SKM-1 treated with dmso at 0.1 percent for 144 hours (cell line): ENCODE data around the gene NF2.

Experiments used
- DNase-seq: peaks from one replicate; lab custom pipeline; 2025; ENCODE audit not compliant: unreplicated experiment; lab: John Stamatoyannopoulos, UW

The NF2 gene

GRCh38 chr22:29719899-29720645, 116.6 kb downstream of the NF2 start, which contains the start of gene CABP7:
Gene CABP7, plus strand, starts transcription at chr22:29720003. Its CDS starts 422 bp downstream, at chr22:29720425.
- no peak for DNase-seq

- DNase-seq, result no peak
These were observed 117.4 kb downstream of the NF2 start for GRCh38 chr22:29720811-29721323.

- DNase-seq, result no peak
These were observed 118.7 kb downstream of the NF2 start for GRCh38 chr22:29722151-29722550.

DNA sequence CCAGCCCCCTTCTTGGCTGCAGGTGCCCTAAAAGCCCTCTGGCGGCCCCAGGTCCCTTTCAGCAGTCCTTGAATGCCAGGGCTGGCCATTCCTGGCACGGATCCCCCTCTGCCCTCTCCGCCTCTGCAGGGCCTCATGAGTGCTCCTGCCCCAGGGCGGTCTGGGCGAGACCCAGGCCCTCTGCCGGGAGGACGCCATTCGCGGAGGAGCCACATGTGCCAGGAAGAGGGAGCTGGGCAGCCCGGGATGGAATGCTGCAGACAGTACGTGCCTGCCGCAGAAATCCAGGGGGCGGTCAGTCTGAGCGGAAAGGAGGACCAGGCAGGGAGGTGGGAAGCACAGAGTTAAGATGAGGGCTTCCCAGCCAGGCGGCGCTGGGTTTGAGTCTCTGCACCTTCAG, 119.2 kb downstream of the NF2 start:
- no peak for DNase-seq

DNA sequence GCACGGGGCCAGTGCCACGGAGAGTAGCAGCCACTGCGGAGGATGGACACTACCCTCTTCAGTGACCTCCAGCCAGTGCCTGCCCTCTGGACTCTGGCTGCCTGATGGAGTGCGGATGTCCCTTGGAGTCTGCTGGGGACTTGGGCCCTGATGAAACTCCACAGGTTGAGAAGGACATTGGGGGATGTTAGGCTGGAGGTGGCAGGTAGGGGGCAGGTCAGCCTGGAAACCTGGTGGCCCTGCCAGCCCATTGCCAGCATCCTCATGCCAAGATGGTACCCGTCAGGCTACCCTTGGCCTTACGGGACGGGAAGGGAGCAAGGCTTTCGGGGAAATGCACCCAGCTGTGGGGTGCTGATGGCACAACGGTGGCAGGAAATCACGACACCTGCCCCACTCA, 120.3 kb downstream of the NF2 start:
- DNase-seq, result no peak

DNA sequence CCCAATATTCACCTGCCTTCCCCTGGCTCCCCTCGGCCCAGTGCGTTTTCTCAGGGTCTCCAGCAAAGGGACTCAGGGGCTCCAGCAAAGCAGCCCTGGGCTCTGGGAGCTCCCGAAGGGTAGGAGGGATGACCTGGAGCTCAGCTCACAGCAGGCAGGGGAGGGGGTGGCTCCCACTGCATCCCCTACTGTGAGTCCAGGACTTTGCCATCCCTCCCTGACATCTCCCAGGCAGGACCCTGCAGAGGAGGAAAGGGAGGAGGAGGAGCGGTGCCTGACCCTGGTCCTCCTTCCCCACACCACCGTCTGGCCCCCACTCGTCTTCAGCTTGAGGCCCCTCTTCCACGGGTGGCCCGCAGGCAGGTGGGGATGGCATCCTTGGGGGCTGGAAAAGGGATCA, 121.4 kb downstream of the NF2 start:
- DNase-seq, result no peak

- no peak for DNase-seq
These were observed 122.7 kb downstream of the NF2 start for GRCh38 chr22:29726106-29726505.

DNA sequence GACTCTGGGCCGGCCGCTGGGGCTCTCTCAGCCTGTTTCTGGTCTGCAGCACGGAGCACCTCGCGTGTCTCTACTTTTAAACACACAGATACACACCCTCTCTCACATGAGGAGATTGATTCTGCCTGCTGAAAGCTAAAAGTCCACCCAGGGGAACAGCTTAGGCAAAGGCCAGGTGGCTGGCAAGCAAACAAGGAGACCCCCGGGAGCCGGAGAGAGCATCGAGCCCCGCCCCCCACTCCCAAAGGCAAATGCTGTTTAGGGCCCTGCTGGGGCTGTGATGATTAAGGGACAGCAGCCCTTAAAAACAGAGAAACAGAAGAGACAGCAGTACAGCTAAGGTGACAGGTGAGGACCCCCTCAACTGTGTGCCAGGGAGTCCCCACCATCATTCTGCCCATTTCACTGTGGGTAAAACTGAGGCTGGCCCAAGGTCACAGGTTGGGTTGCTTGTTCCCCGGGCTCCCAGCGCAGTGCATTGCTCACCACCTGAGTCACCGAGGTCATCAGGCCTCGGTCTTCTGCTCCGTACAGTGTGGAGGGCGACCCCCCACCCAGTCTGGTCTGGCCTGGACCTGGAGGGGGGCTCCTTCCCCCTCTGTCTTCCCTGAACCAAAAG, 123.2 kb downstream of the NF2 start:
- no peak for DNase-seq

DNA sequence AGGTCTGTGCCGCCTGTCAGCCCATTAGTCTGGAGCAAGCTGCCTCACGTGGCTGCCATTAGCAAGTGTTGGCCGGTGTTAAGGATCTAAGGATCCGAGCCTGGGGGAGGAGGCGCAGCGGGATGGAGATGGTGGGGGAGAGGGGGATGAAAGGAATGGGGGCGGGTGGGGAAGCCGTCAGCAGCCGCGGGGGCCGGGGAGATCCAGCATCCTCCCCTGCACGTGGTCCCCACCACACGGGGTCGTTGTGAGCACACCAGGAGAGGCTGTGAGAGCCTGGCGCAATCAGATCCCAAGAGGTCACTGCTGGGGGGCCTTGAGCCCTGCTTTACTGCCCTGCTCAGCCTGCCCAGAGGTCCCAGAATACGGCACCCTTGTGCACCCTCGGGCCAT, 123.7 kb downstream of the NF2 start:
- DNase-seq, result no peak

- no peak for DNase-seq
These were observed 125.7 kb downstream of the NF2 start for GRCh38 chr22:29729161-29729560.

DNA sequence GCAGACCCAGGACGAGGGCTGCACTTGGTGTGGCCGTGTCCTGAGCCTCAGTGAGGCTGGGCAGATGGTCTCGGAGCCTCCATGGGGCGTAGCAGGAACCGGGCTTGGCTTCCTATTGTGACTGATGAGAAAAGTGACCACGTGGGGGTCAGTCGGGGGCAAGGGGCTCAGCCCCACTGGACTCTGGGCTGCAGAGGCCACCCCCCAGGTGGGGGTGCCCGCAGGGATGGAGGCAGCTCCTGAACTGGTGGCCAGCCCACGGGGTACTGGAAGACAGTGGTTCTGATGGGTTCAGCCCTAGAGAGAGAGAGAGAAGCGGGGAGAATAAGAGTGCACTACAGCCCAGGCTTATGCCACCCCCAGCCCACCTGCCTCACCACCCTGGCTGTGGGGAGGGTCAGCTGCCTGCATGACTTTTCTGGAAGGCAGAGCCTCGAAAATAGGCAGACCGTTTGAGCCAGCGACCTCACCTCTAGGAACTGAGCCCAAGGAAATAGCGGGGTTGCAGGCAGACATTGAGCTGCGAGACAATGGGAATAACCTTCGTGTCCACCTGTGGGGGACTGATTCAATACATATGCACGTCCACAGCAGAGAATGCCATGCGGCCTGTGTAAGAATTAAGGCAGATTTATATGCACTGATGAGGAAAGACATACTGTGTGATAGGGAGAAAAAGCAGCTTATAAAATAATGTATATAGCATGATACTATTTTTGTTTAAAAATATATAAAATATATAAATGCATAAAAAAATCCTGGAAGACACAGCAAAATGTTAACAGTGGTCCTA, 127.8 kb downstream of the NF2 start:
- DNase-seq, result no peak

GRCh38 chr22:29732883-29733282, 129.4 kb downstream of the NF2 start:
- DNase-seq, result no peak

- peak; percentile 46 for DNase-seq
These were observed 130.1 kb downstream of the NF2 start for GRCh38 chr22:29733362-29734201.

DNA sequence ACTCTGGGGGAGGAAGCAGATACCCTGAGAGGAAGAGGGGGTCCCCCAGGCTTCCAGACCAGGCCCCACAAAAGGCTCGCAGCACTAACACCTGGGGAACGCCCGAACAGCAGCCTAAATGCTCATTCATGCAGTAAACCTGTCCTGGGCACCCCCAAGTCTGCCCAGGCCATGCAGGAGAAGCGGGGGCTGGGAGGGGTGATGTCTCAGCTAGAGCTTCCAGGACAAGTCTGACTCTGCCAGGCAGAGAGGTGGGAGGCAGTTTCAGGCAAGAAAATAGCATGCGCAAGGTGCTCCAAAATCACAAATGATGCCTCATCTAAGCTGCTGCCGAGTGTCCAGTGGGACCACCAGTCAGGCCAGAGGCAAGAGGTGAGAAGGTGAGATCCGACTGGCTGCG, 131.0 kb downstream of the NF2 start:
- no peak for DNase-seq

- no peak for DNase-seq
These were observed 131.4 kb downstream of the NF2 start for GRCh38 chr22:29734838-29735237.

- DNase-seq, result no peak
These were observed 132.0 kb downstream of the NF2 start for GRCh38 chr22:29735416-29735815.

DNA sequence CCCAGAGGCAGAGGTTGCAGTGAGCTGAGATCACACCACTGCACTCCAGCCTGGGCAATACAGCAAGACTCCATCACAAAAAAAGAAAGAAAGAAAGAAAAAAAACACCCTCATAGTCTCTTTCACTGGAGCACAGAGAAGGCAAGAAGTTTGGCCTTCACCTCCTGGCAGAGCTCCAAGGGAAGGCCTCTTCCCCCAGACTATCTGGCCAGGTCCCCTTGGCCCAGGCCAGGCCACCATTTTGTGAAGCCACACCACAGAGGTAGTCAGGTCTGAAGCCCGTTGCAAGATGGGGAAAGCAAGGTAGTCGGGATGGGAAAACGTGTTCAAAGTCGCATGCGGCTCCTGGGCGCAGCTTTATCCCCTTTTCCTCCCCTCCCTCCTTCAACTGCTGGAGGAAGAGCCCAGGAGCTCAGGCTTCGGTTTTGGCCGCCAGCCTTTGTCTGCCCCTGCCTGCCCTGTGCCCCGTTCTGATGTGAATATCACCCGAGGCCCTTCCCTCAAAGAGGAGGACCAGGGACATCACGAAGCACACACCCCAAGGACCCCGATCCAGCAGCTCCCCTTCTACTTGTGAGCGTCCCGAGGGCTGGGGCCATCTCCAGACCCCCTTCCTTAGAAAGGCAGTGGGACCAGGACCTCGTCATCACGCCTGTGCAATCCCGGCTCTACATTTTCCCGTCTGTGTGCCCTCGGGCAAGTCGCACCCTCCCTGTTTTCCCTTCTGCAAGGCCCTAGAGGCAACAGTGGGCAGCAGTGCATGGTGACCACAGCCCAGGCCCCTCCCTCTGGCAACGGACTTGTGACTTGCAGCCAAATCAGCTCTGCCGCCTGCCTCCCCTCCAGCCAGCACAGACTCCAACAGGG, 134.1 kb downstream of the NF2 start:
- no peak for DNase-seq

DNA sequence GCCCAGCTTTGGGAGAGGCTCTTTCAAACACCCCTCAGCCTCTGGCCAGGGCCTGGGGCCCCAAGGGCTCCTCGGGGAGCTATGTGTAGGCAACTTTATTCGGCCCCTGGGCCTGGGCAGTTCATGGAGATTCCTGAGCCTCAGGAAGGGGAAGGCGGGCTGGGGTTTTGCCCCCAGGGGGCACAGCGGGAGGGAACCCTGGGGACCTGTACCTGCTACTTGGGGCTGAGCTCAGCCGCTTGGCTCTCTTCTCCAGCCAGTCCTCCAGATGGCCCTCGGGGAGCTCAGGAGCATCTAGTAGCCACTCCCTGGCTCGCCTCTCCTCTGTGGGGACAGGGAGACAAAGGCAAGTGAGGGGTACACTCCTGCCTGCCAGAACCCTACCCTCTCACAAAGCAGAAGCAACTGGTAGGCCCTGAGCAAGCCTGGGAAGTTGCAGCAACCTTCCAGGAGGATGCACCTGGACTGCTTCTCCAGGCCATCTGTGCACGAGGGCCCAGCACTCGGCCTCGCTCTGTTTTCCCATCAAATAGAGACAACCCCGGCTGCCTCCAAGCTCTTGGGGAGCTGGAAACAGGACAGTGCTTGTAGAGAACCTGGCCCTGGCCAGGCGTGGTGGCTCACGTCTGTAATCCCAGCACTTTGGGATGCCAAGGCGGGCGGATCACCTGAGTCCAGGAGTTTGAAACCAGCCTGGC, 134.8 kb downstream of the NF2 start:
- DNase-seq, result no peak

DNA sequence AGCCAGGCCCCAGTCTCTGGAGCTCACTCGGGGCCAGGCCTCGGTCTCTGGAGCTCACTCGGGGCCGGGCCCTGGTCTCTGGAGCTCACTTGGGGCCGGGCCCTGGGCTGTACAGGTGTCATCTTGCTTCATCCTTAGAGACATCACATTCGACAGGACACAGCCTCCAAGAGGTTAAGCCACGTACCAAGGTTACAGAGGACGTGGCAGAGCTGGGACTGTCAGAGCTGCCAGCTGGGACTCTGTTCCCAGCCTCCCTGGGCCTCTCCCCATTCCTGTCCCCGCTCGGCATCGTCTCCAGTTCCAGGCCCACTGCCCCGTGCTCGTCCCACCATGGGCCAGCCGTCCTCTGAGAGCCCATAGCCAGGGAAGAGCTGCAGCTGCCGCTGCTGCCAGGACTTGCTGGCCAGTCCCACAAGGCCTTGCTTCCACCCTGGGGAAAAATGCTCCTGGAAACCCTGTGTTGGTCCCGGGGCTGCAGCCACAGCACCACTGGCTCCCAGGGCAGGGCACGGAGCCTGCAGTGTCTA, 136.0 kb downstream of the NF2 start:
- DNase-seq, result no peak
